ENCODE results near the gene UPF2. TPM values are rescaled to one million over a fixed set of nuclear protein-coding genes. Genes with fewer than 3 reads are reported as not detected.

UPF2 gene
- total RNA-seq, 4 donors from 2014 or later, result 16.1 to 25.2 (median 19.3) TPM

DNA sequence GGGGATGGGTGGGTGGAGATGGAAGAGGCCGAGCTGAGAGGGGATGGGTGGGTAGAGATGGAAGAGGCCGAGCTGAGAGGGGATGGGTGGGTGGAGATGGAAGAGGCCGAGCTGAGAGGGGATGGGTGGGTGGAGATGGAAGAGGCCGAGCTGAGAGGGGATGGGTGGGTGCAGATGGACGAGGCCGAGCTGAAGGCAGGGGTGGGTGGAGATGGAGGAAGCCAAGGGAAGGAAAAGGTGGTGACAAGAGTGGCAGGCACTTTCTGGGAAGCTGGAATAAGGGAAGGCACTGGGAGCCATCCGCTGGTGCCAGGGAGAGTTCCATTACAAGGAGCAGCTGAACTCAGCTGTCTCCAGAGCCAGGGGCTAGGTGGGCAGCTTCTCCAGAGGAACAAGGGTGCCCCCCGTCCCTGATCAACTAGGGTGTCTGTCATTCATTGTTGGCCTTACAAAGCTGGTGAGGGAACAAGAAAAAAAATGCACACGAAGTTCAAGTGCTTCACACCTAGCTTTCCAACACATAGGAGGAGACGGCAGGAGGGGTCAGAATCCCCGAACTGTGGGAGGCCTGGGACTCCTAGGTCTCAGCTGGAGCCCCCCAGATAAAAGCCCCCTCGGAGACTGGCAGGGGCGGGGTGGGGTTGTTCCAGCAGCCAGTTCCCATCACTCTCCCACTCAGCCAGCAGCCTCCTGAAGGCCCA is 157.0 kb downstream of the UPF2 start:
- DNase-seq (ENCODE audit: low spot score) (no peak), ATAC-seq (ENCODE audit: low FRiP score) (no peak)
- TF ChIP-seq, protein P1, sequence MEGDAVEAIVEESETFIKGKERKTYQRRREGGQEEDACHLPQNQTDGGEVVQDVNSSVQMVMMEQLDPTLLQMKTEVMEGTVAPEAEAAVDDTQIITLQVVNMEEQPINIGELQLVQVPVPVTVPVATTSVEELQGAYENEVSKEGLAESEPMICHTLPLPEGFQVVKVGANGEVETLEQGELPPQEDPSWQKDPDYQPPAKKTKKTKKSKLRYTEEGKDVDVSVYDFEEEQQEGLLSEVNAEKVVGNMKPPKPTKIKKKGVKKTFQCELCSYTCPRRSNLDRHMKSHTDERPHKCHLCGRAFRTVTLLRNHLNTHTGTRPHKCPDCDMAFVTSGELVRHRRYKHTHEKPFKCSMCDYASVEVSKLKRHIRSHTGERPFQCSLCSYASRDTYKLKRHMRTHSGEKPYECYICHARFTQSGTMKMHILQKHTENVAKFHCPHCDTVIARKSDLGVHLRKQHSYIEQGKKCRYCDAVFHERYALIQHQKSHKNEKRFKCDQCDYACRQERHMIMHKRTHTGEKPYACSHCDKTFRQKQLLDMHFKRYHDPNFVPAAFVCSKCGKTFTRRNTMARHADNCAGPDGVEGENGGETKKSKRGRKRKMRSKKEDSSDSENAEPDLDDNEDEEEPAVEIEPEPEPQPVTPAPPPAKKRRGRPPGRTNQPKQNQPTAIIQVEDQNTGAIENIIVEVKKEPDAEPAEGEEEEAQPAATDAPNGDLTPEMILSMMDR (IDR thresholded peaks at IDR 0.05), result no peak

DNA sequence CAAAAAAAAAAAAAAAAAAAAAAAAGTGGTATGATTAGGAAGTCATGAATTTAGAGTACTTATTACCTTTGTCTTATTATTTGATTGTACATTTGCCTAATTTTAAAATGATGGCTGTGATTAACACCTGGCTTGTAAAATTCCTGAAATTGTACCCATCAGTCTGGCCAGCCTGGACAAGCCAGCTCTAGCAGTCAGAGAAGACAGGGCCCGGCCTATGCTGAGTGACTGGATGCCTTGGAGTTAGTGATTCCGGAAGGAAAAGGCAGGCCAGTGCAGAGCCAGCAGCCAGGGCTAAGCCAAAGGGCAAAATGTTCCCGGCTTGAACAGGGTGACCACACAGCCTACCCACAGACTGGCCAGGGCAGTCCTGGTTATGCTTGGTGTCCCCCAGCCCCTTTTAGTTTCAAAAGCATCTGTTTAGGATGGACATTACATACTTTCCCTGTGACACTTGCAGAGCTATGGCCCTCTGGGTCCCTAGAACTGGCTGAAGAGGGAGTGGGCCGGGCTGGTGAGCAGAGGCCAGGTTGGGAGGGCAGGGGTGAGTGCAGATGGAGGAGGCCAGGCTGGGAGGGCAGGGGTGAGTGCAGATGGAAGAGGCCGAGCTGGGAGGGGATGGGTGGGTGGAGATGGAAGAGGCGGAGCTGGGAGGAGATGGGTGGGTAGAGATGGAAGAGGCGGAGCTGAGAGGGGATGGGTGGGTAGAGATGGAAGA is 157.7 kb downstream of the UPF2 start:
- DNase-seq (ENCODE audit: low spot score) (no peak), ATAC-seq (ENCODE audit: low FRiP score) (no peak)
- TF ChIP-seq, protein P1 (IDR thresholded peaks at IDR 0.05), result no peak

DNA sequence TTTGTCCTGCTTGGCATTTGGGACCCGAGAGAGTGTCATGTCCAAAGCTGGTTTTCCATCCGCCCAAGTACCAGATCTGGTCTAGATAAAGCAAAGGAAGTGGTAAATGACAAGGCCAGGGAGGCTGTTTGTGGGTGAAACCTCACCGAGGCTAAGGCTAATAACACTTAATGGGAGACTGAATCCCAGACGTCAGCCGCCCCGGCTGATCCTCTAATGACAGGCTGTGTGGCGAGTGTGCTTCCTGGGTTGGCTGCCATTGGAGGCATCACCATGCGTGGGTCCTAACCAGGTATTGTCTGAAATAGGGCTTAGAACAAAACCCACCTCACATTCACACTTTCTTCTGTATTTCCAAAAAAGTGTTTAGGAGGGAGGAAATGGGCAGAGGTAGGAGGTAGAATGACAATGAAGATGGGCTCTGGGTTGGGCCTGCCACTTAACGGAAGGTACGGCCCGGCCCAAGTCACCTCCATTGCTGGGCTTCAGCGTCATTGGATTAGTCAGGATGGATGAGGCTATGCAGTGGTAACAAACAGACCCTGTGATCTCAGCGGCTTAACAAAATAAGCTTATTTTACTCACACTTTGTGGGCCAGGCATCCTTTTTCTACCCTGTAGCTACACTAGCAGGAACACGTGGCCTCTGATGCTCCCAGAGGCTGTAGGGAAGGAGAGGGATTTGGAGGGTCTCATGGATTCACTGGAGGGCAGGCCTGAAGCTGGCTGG is 159.8 kb downstream of the UPF2 start:
- DNase-seq (ENCODE audit: low spot score), result no peak
- no peak for ATAC-seq (ENCODE audit: low FRiP score)

DNA sequence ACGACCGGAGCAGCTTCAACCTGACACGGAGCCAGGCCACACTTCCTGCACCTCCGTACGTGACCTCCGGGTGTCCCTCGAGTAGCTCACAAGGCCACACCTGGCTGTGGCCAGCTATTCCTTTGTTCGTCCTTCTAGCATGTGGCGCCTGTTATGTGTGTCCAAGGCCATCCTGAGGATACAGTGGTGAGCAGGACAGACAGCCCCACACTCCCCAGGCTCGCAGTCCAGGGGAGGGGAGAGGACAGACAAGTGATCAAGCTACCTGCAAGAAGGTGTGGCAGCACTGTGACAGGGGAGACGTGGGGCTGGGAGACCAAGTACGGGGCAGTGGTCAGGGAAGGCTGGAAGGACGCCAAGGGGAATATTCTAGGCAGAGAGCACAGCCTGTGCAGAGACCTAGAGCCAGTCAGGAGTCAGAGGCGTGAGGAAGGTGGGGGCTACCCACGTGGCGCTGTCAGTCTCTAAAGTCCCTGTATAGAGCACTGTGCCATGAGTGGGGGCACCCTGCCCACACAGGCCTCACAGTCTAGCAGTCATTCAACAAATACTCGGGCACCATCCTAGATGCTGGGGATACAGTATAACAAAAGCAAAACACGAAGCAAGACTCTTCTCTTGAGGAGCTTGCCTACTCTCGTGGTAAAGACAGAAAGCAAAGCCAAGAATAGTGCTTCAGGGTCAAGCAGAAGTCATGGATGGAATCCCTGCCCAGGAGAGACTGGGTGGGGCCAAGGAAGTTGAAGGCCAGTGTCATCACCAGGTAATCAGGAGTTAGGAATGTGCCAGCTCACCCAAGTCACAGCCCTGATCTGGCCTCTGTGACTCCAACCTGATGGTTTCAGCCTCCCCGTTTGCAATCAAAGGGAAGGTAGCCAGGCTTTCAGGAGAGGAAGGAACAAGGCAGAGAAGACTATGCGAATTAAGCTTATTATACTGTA is 160.9 kb downstream of the UPF2 start:
- ATAC-seq (ENCODE audit: low FRiP score), result no peak
- TF ChIP-seq, protein P1 (IDR thresholded peaks at IDR 0.05), result no peak

More for the DNA sequence above, 159.8 kb downstream of the UPF2 start:
- TF ChIP-seq, protein P1 (IDR thresholded peaks at IDR 0.05), result no peak

DNA sequence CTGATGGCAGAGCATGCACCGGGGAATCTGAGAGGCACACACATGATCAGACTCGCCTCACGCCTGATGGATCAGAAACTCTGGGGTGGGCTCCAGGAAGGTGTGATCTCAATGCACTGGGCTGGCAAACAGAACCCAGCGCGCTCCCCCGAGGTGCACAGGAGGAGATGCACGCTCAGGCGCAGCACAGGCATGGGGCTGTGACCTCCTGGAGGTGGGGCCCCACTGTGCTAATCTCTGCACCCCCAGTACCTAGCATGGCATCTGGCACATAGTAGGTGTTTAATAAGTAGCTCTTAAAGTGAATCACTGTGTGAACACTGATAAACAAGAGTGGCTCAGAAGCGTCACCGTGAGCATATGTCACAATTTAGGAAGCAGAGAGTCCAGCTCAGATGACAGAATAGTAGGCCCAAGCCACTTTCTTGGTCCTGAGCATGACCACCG is 161.6 kb downstream of the UPF2 start:
- ATAC-seq (ENCODE audit: low FRiP score) (no peak), DNase-seq (ENCODE audit: low spot score) (no peak)
- TF ChIP-seq, protein P1 (IDR thresholded peaks at IDR 0.05), result no peak

More for the DNA sequence above, 160.9 kb downstream of the UPF2 start:
- no peak for DNase-seq (ENCODE audit: low spot score)
